GM12801 (cell line): ENCODE results near the gene ALB.

Experiments used
- CTCF ChIP-seq: IDR thresholded peaks from one replicate; pipeline ENCODE4 v1.5.1; 2011; ENCODE audit warnings: control low read depth; ENCODE audit not compliant: insufficient read length; ENCODE audit errors: extremely low read depth

Gene ALB

DNA sequence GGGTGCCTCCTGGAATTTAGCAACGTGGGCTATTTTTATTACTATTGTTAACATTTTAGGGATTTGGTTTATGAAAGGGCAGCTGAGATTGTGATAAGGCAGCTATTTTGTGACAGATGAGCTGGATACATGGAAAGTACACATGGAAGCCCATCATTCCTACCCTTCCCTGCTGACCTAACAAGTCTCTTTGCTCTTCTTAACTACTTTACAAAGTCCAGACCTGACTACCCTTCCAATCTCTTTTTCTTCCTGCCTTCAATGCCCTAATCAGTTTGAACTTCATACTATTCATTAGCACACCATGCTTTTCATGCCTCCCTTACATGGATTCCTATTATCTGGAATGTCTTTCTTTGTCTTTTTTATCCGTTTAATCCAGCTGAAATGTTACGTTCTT lies 22.6 kb downstream of the ALB start:
- no peak for TF ChIP-seq CTCF

GRCh38 chr4:73429118-73429517 lies 25.0 kb downstream of the ALB start:
- no peak for TF ChIP-seq CTCF

DNA sequence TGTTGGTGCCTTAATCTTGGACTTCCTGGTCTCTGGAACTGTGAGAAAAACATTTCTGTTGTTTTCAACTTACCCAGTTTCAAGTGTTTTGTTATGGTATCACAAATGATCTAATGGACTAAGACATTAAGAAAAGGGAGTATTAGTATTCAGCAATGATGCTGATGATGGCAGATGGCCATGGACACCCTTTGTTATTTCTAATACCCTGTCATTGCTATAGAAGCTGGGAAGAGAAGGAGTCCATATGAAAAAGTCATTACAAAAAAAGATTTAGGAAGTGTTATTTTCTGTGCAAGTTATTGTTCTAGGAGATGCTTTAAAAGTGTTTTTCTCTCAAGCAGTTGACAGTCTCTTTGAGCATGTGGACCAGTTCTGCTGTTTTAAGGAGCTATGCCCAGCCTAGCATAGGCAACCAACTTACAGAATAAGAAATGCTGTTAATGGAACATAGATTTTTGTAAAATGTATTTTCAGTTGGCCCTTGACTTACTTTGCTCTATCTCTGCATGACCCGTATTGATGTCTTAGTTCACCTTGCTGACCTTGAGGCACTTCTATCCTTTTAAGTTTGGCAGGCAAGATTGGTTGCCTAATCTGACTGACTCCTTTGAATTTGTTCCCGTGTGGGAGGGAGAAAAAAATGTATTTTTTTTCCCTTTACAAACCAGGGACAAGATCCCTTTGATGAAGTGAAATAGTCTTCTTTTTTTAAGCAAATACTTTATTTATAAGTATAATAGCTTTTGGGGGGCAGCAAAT lies 25.9 kb downstream of the ALB start:
- TF ChIP-seq CTCF = no peak

- no peak for TF ChIP-seq CTCF
Observed at GRCh38 chr4:73431813-73432168, 27.7 kb downstream of the ALB start.

DNA sequence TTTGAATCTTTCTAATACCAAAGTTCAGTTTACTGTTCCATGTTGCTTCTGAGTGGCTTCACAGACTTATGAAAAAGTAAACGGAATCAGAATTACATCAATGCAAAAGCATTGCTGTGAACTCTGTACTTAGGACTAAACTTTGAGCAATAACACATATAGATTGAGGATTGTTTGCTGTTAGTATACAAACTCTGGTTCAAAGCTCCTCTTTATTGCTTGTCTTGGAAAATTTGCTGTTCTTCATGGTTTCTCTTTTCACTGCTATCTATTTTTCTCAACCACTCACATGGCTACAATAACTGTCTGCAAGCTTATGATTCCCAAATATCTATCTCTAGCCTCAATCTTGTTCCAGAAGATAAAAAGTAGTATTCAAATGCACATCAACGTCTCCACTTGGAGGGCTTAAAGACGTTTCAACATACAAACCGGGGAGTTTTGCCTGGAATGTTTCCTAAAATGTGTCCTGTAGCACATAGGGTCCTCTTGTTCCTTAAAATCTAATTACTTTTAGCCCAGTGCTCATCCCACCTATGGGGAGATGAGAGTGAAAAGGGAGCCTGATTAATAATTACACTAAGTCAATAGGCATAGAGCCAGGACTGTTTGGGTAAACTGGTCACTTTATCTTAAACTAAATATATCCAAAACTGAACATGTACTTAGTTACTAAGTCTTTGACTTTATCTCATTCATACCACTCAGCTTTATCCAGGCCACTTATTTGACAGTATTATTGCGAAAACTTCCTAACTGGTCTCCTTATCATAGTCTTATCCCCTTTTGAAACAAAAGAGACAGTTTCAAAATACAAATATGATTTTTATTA lies 28.3 kb downstream of the ALB start:
- TF ChIP-seq CTCF = no peak

- TF ChIP-seq CTCF = no peak
Observed at GRCh38 chr4:73433140-73433539, 29.1 kb downstream of the ALB start.

- no peak for TF ChIP-seq CTCF
Observed at GRCh38 chr4:73434311-73434710, 30.2 kb downstream of the ALB start.
